Fibroblast of lung (primary cell): Measurements from ENCODE around the gene EDRF1.

Source experiments
- EZH2 ChIP-seq: IDR thresholded peaks from 2 replicates; pipeline ENCODE4 v1.5.1; 2012; ENCODE audit warnings: low read length, control low read depth, mild to moderate bottlenecking; ENCODE audit errors: missing control alignments
- TF ChIP-seq, protein P1 (sequence below), 2 donors: IDR thresholded peaks in 1 of 2; conservative IDR thresholded peaks in 1 of 2; 1 replicate in 1 of 2; 2 replicates in 1 of 2; pipeline ENCODE4 v1.5.1; 2011 to 2012; ENCODE audit warnings: low read length in 2 of 2, control low read depth in 1 of 2, inconsistent platforms in 1 of 2, low read depth in 1 of 2, mild to moderate bottlenecking in 1 of 2

DNA sequence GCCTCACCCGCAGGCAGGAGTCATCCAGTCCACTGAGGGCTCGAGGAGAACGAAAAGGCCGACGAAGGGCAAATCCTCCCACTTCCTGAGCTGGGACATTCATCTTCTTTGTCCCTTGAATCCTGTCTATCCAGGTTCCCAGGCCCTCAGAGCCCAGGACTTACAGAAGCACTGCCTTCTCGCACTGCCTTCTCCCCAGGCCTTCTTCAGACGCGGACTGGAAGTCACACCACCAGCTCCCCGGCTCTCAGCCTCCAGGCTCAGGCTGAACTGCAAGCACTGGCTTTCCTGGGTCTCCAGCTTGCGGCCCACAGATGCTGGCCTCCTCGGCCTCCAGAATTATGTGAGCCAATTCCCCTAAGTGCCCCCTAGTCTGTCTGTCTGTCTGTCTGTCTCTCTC is 62.5 kb downstream of the EDRF1 start:
- TF ChIP-seq, protein P1, sequence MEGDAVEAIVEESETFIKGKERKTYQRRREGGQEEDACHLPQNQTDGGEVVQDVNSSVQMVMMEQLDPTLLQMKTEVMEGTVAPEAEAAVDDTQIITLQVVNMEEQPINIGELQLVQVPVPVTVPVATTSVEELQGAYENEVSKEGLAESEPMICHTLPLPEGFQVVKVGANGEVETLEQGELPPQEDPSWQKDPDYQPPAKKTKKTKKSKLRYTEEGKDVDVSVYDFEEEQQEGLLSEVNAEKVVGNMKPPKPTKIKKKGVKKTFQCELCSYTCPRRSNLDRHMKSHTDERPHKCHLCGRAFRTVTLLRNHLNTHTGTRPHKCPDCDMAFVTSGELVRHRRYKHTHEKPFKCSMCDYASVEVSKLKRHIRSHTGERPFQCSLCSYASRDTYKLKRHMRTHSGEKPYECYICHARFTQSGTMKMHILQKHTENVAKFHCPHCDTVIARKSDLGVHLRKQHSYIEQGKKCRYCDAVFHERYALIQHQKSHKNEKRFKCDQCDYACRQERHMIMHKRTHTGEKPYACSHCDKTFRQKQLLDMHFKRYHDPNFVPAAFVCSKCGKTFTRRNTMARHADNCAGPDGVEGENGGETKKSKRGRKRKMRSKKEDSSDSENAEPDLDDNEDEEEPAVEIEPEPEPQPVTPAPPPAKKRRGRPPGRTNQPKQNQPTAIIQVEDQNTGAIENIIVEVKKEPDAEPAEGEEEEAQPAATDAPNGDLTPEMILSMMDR (conservative IDR thresholded peaks at IDR 0.05 in 1 of 2, IDR thresholded peaks at IDR 0.05 in 1 of 2; ENCODE audit: low read depth in 1 of 2, low read length in 2 of 2), result no peak
- no peak for TF ChIP-seq EZH2
